H1 (cell line): ENCODE data around the gene GUF1. TPM values are rescaled to one million over a fixed set of nuclear protein-coding genes. Genes with fewer than 3 reads are reported as not detected.

Source experiments
- CTCF ChIA-PET: fragments of 300-600 bp; sonication (Branson Sonifier 250); formaldehyde crosslinking; loops from one replicate; lab custom pipeline; 2021; ENCODE audit not compliant: partially characterized antibody; lab: Charles Lee
- POLR2A ChIA-PET: fragments of 300-600 bp; sonication (Branson Sonifier 250); formaldehyde crosslinking; loops from one replicate; lab custom pipeline; 2021; ENCODE audit warnings: inconsistent platforms; ENCODE audit not compliant: partially characterized antibody; lab: Charles Lee
- DNase-seq, 2 experiments: peaks; one replicate each; pipeline versions ENCODE4 v3.0.0 to v3.0.0-alpha.2; 2010 to 2022; ENCODE audit warnings: low spot score in 2 of 2, low read depth in 1 of 2, mixed read lengths in 1 of 2
- FAIRE-seq: peaks from 2 replicates; lab custom pipeline; 2011; peaks lifted over from hg19 to GRCh38; lab: Jason Lieb, UNC
- H2AFZ ChIP-seq: 2 replicates; pipeline ENCODE4 v1.8.1; 2012; ENCODE audit warnings: low read length, inconsistent platforms
- H2AK5ac ChIP-seq: 2 replicates; pipeline ENCODE4 v1.6.1; 2013; ENCODE audit warnings: low read depth, low read length
- H2BK120ac ChIP-seq: replicated peaks from 2 replicates; pipeline ENCODE3; 2013; ENCODE audit warnings: low read depth, low read length, inconsistent platforms
- H2BK12ac ChIP-seq: 2 replicates; pipeline ENCODE4 v1.6.1; 2013; ENCODE audit warnings: low read depth, low read length
- H2BK15ac ChIP-seq: 2 replicates; pipeline ENCODE4 v1.6.1; 2013; ENCODE audit warnings: low read length
- H2BK20ac ChIP-seq: 2 replicates; pipeline ENCODE4 v1.6.1; 2013; ENCODE audit warnings: low read length
- H2BK5ac ChIP-seq: 2 replicates; pipeline ENCODE4 v1.6.1; 2013; ENCODE audit warnings: low read depth, low read length
- H3K14ac ChIP-seq: 2 replicates; pipeline ENCODE4 v1.6.1; 2013; ENCODE audit warnings: inconsistent platforms; ENCODE audit not compliant: insufficient read length
- H3K18ac ChIP-seq: 2 replicates; pipeline ENCODE4 v1.6.1; 2013; ENCODE audit warnings: low read length; ENCODE audit errors: extremely low read depth
- H3K23ac ChIP-seq: 2 replicates; pipeline ENCODE4 v1.6.1; 2013; ENCODE audit warnings: inconsistent platforms; ENCODE audit not compliant: insufficient read length
- H3K23me2 ChIP-seq: 2 replicates; pipeline ENCODE4 v1.6.1; 2013; ENCODE audit warnings: low read depth, low read length
- H3K27ac ChIP-seq: 2 replicates; pipeline ENCODE4 v1.6.1; 2011; ENCODE audit warnings: low read depth, low read length, inconsistent platforms
- H3K27me3 ChIP-seq, 4 experiments: replicated peaks in 1 of 4; 1 replicate in 1 of 4; 2 replicates in 3 of 4; pipeline versions ENCODE4 v1.6.1 to v1.8.1; 2011 to 2013; ENCODE audit warnings: low read length in 3 of 4, mild to moderate bottlenecking in 3 of 4, inconsistent platforms in 2 of 4, mixed read lengths in 2 of 4, moderate library complexity in 1 of 4; ENCODE audit not compliant: control insufficient read depth in 3 of 4, insufficient read depth in 3 of 4; ENCODE audit errors: extremely low read depth in 1 of 4
- H3K36me3 ChIP-seq, 4 experiments: 2 replicates each; pipeline versions ENCODE4 v1.6.1 to v1.8.1; 2011 to 2013; ENCODE audit warnings: mild to moderate bottlenecking in 4 of 4, low read length in 3 of 4, moderate library complexity in 2 of 4, control low read depth in 1 of 4, inconsistent platforms in 1 of 4; ENCODE audit not compliant: insufficient read depth in 4 of 4, control insufficient read depth in 2 of 4
- H3K4ac ChIP-seq: replicated peaks from 2 replicates; pipeline ENCODE3; 2013; ENCODE audit warnings: low read length, low read depth, mixed read lengths, inconsistent platforms; ENCODE audit not compliant: insufficient read length
- H3K4me1 ChIP-seq, 4 experiments: replicated peaks in 1 of 4; 1 replicate in 1 of 4; 2 replicates in 3 of 4; pipeline versions ENCODE4 v1.6.1 to v1.8.1; 2011 to 2013; ENCODE audit warnings: low read length in 3 of 4, inconsistent platforms in 2 of 4, mixed read lengths in 1 of 4; ENCODE audit not compliant: insufficient read depth in 4 of 4, control insufficient read depth in 3 of 4
- H3K4me2 ChIP-seq, 2 experiments: 2 replicates each; pipeline versions ENCODE4 v1.6.1 to v1.8.1; 2011 to 2013; ENCODE audit warnings: low read depth in 2 of 2, low read length in 2 of 2, control low read depth in 1 of 2, inconsistent platforms in 1 of 2, mild to moderate bottlenecking in 1 of 2; ENCODE audit not compliant: insufficient read depth in 1 of 2
- H3K4me3 ChIP-seq, 4 experiments: fragments of 200-600, 300-600 bp in 1 of 4; sonication (generic), shearing (Covaris generic), sonication (Bioruptor Twin) in 1 of 4; 2 replicates each; pipeline versions ENCODE4 v1.5.1 to v1.8.1; 2011 to 2016; ENCODE audit warnings: low read length in 4 of 4, low read depth in 3 of 4, control low read depth in 2 of 4, inconsistent platforms in 2 of 4, mild to moderate bottlenecking in 2 of 4, mixed read lengths in 1 of 4, moderate library complexity in 1 of 4; ENCODE audit not compliant: insufficient read depth in 2 of 4; ENCODE audit errors: extremely low read depth in 1 of 4
- H3K56ac ChIP-seq: replicated peaks from 2 replicates; pipeline ENCODE3; 2013; ENCODE audit warnings: low read depth, mild to moderate bottlenecking, mixed read lengths, low read length, inconsistent platforms; ENCODE audit not compliant: insufficient read length
- H3K79me1 ChIP-seq: 2 replicates; pipeline ENCODE4 v1.6.1; 2013; ENCODE audit warnings: low read depth, low read length, control low read depth
- H3K79me2 ChIP-seq, 2 experiments: 2 replicates each; pipeline versions ENCODE4 v1.6.1 to v1.8.1; 2012 to 2013; ENCODE audit warnings: low read length in 2 of 2, mild to moderate bottlenecking in 2 of 2, inconsistent platforms in 1 of 2; ENCODE audit not compliant: insufficient read depth in 2 of 2, control insufficient read depth in 1 of 2
- H3K9ac ChIP-seq, 4 experiments: replicated peaks in 1 of 4; 1 replicate in 1 of 4; 2 replicates in 3 of 4; pipeline versions ENCODE4 v1.6.1 to v1.8.1; 2011 to 2013; ENCODE audit warnings: low read depth in 3 of 4, low read length in 3 of 4, control low read depth in 2 of 4, mild to moderate bottlenecking in 2 of 4, moderate library complexity in 2 of 4, inconsistent platforms in 1 of 4; ENCODE audit errors: extremely low read depth in 1 of 4
- H3K9me3 ChIP-seq, 2 experiments: 2 replicates each; pipeline versions ENCODE4 v1.6.1 to v1.8.1; 2012 to 2013; ENCODE audit warnings: mild to moderate bottlenecking in 2 of 2, moderate library complexity in 2 of 2, control low read depth in 1 of 2, inconsistent platforms in 1 of 2, low read depth in 1 of 2, low read length in 1 of 2, mixed read lengths in 1 of 2; ENCODE audit not compliant: insufficient read depth in 2 of 2
- H4K20me1 ChIP-seq, 2 experiments: replicated peaks in 1 of 2; 2 replicates each; pipeline versions ENCODE3 to v1.8.1; 2011 to 2013; ENCODE audit warnings: inconsistent platforms in 2 of 2, low read length in 2 of 2, mild to moderate bottlenecking in 1 of 2; ENCODE audit not compliant: insufficient read depth in 2 of 2, control insufficient read depth in 1 of 2
- H4K5ac ChIP-seq: 2 replicates; pipeline ENCODE4 v1.6.1; 2013; ENCODE audit warnings: low read length, low read depth, mixed read lengths, inconsistent platforms; ENCODE audit not compliant: insufficient read length
- H4K8ac ChIP-seq: 2 replicates; pipeline ENCODE4 v1.8.0; 2013; ENCODE audit warnings: mild to moderate bottlenecking, moderate library complexity, low read length, inconsistent platforms; ENCODE audit not compliant: insufficient read depth; ENCODE audit errors: extremely low read depth
- H4K91ac ChIP-seq: replicated peaks from 2 replicates; pipeline ENCODE3; 2013; ENCODE audit warnings: low read length, mixed read lengths, inconsistent platforms; ENCODE audit not compliant: insufficient read length
- BCL11A ChIP-seq, 2 experiments: IDR thresholded peaks; one replicate each; pipeline ENCODE4 v1.6.1; 2011; ENCODE audit warnings: low read depth in 2 of 2, low read length in 2 of 2, mild to moderate bottlenecking in 2 of 2
- CEBPB ChIP-seq: IDR thresholded peaks from 2 replicates; pipeline ENCODE4 v1.6.1; 2012; ENCODE audit warnings: low read depth, low read length
- CHD2 ChIP-seq: IDR thresholded peaks from 2 replicates; pipeline ENCODE4 v1.6.1; 2012; ENCODE audit warnings: low read length, improper control_type of control experiment
- FOSL1 ChIP-seq: IDR thresholded peaks from 2 replicates; pipeline ENCODE4 v1.6.1; 2011; ENCODE audit warnings: mild to moderate bottlenecking, low read depth, low read length, moderate library complexity; ENCODE audit not compliant: insufficient read depth
- JUND ChIP-seq: IDR thresholded peaks from 2 replicates; pipeline ENCODE4 v1.6.1; 2011; ENCODE audit warnings: mild to moderate bottlenecking, improper control_type of control experiment, low read length
- MAFK ChIP-seq: IDR thresholded peaks from 2 replicates; pipeline ENCODE4 v1.6.1; 2012; ENCODE audit warnings: low read depth, mild to moderate bottlenecking, improper control_type of control experiment, low read length
- RFX5 ChIP-seq: IDR thresholded peaks from 2 replicates; pipeline ENCODE4 v1.6.1; 2011; ENCODE audit warnings: low read depth, low read length, improper control_type of control experiment, borderline replicate concordance
- SIX5 ChIP-seq: IDR thresholded peaks from 2 replicates; pipeline ENCODE4 v1.6.1; 2011; ENCODE audit warnings: mild to moderate bottlenecking, low read depth, low read length
- SP4 ChIP-seq: IDR thresholded peaks from 2 replicates; pipeline ENCODE4 v1.6.1; 2012; ENCODE audit warnings: low read length, inconsistent platforms
- TAF1 ChIP-seq: IDR thresholded peaks from 2 replicates; pipeline ENCODE4 v1.6.1; 2011; ENCODE audit warnings: mild to moderate bottlenecking, low read depth, low read length
- ZNF274 ChIP-seq: IDR thresholded peaks from 2 replicates; pipeline ENCODE4 v1.7.0; 2012; ENCODE audit warnings: low read length, borderline replicate concordance; ENCODE audit errors: extremely low read depth
- WGBS, 2 experiments: shearing (Covaris generic) in 1 of 2; methylation state at CpG; one replicate each; pipeline versions ENCODE4 v1.1.6 to v1.1.7; 2013 to 2015; ENCODE audit warnings: low lambda C conversion rate in 2 of 2, mixed read lengths in 2 of 2, inconsistent platforms in 1 of 2, low coverage in 1 of 2, missing lambda C conversion rate in 1 of 2; ENCODE audit not compliant: insufficient replicate concordance in 2 of 2, insufficient coverage in 1 of 2, insufficient read length in 1 of 2; ENCODE audit errors: extremely low coverage in 1 of 2, missing lambda C conversion rate in 1 of 2; 5-methylcytosine and 5-hydroxymethylcytosine counted together
- polyA plus RNA-seq, 7 experiments: library from polyadenylated mRNA; depleted of rRNA in 3 of 7; stranded (reverse) in 5 of 7; unstranded in 2 of 7; fragments of >200 nt in 5 of 7; fragments of 200-250 nt in 2 of 7; gene quantifications; 1 replicate in 5 of 7; 2 replicates in 1 of 7; 4 replicates in 1 of 7; pipeline versions ENCODE4 v1.2.1 to v1.2.3, GENCODE V29; 2011 to 2013; ENCODE audit warnings: missing spikeins in 2 of 7, mixed read lengths in 2 of 7
- total RNA-seq: library from RNA; stranded (reverse); fragmentation: NEBNext Ultra II Directional; extraction: Animal tissue kit (Norgen Biotek cat#: 25700); gene quantifications from 2 replicates; pipeline ENCODE4 v1.2.1, GENCODE V29; 2021
- TF ChIP-seq, protein P1 (sequence below): IDR thresholded peaks from 2 replicates; pipeline ENCODE4 v1.6.1; 2012; ENCODE audit warnings: low read length, inconsistent platforms

GUF1 gene
- total and polyA plus RNA-seq, 2 of the 8 experiments (the other 6 are each of a cell fraction or from before 2014, with no cell fraction given) = 14.8 to 30.6 TPM

DNA sequence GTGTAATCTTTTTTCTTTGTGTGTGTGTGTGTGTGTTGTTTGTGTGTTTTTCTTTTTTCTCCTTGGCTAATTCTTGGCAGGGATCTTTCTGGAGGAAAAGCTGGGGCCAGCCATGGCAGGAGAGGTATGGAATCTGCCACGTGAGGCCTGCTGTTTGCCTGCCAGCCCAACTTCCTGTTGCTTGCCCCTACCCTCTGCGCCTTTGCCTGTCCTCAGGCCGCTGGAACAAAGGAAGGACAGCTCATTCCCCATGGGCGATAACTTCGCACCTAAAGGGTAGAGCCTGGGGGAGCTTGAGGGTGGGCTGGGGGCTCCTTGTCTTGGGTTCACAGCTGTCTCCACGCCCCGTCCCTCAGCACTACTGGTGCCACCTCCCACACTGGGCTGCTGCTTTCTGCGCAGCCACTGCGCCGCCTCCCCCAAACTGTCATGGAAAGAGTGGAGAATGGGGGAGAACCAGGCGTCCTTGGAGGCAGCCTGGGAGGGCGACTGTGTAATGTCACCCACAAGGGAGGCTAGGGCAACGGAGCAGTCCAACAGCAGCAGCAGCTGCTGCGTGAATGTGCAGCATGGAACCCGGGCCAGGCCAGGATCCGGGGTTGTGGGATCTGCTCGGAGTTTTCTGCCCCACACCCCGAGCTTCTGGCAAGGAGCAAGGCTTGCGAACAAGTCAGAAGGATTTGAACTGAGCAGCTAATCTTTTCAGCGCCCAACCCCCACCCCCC is 14.5 kb upstream of the GUF1 start:
- H3K4me1 ChIP-seq = peaks cover 0 to 6% (median 0%) of the 10 kb centered on the region in 4 experiments; a peak in 2 of 7 replicates
- H3K27me3 ChIP-seq = no peaks in the 10 kb centered on the region
- H3K9ac ChIP-seq = no peak overlapping the region
- peak overlapping the region; percentile 81; the same call in 1 of the 2 replicates for H2AFZ ChIP-seq
- no peak overlapping the region for H3K18ac ChIP-seq
- H4K5ac ChIP-seq = no peak overlapping the region
- CTCF ChIA-PET = no interaction called here
- H4K8ac ChIP-seq = peak overlapping the region; percentile 85; the same call in 1 of the 2 replicates
- no peak overlapping the region; the same call in 1 of the 2 replicates for H2BK15ac ChIP-seq
- H4K20me1 ChIP-seq = no peaks in the 10 kb centered on the region
- no peaks in the 10 kb centered on the region for H3K23me2 ChIP-seq
- H3K56ac ChIP-seq = no peak overlapping the region
- no peak overlapping the region for H2BK120ac ChIP-seq
- H3K4me3 ChIP-seq = no peak overlapping the region
- no peaks in the 10 kb centered on the region for H3K36me3 ChIP-seq
- no peak overlapping the region for H4K91ac ChIP-seq
- no peak overlapping the region for H3K27ac ChIP-seq
- H2BK20ac ChIP-seq = no peak overlapping the region
- no peak overlapping the region for H2AK5ac ChIP-seq
- H3K4me2 ChIP-seq = no peak overlapping the region
- POLR2A ChIA-PET = interaction anchor here (1.6 kb wide), 1 partner anchor 15 kb away, joined by 12 read pairs; the partner anchor contains the start of gene GUF1
- H2BK5ac ChIP-seq = no peak overlapping the region
- no peak overlapping the region for H3K4ac ChIP-seq
- H3K79me2 ChIP-seq = no peaks in the 10 kb centered on the region
- H2BK12ac ChIP-seq = no peak overlapping the region
- no peak overlapping the region for H3K14ac ChIP-seq
- H3K23ac ChIP-seq = no peak overlapping the region
- H3K79me1 ChIP-seq = no peaks in the 10 kb centered on the region
- H3K9me3 ChIP-seq = no peaks in the 10 kb centered on the region
- FAIRE-seq = no peak
- DNase-seq = no peak
- 90% methylated on average over 18 of the region's 20 CpGs; no CpG with 5 or more reads in 1 of the 2 experiments for WGBS, 2 experiments
- no peak for TF ChIP-seq ZNF274
- no peak for TF ChIP-seq SIX5
- TF ChIP-seq RFX5 = no peak
- no peak for TF ChIP-seq SP4
- TF ChIP-seq JUND = no peak
- TF ChIP-seq FOSL1 = no peak
- no peak for TF ChIP-seq TAF1
- no peak for TF ChIP-seq MAFK
- TF ChIP-seq CEBPB = no peak
- no peak for TF ChIP-seq CHD2
- TF ChIP-seq, protein P1, sequence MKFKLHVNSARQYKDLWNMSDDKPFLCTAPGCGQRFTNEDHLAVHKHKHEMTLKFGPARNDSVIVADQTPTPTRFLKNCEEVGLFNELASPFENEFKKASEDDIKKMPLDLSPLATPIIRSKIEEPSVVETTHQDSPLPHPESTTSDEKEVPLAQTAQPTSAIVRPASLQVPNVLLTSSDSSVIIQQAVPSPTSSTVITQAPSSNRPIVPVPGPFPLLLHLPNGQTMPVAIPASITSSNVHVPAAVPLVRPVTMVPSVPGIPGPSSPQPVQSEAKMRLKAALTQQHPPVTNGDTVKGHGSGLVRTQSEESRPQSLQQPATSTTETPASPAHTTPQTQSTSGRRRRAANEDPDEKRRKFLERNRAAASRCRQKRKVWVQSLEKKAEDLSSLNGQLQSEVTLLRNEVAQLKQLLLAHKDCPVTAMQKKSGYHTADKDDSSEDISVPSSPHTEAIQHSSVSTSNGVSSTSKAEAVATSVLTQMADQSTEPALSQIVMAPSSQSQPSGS = no peak
- no peak for TF ChIP-seq BCL11A (IDR thresholded peaks at IDR 0.05; ENCODE audit: low read depth in 2 of 2, low read length in 2 of 2)
